GM21515 (cell line): ENCODE results near the gene PBX2.

Experiments
- ATAC-seq: cut with Tn5 transposase; IDR thresholded peaks from one replicate; pipeline ENCODE4 v1.9.1; 2021; ENCODE audit not compliant: unreplicated experiment

Gene PBX2

DNA sequence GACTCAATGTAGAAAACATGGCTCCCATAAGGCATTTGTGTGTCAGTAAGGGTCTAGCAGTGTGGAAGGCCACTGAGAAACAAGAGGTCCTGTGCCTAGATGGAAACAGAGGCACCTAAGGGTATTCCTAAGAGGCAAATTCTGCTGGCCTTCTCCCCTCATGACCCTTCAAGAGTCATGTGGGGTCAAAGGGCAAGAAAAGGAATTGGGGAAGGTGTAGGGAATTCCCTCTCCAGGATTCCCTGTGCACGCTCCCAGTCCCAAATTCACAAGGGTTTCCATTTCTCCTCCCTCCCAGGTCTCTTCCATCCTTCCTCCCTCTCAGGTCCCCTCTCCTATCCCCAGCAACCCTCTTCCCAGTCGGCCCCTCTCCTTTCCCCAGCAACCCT is 14.7 kb downstream of the PBX2 start:
- no peak for ATAC-seq

GRCh38 chr6:32174416-32174815 is 15.6 kb downstream of the PBX2 start:
- no peak for ATAC-seq

GRCh38 chr6:32173051-32173727 is 16.8 kb downstream of the PBX2 start:
- ATAC-seq: no peak

DNA sequence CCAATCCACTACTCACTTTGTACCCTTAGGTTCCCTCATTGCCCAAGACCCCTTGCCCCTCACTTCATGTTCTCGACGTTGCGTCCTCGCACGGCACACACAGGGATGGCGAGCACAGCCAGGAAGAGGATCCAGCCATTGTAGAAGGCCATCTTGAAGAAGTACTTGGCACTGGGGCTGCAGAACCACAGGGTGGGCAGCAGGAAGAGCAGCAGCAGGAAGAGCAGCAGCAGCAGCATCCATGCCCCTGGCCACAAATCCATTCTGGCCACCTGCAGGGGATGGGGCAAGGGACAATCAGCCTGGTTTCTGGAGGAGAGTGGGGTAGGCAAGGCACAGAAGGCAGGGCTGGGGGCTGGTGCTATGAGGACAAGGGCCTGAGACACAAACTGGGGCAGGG is 18.8 kb downstream of the PBX2 start:
- no peak for ATAC-seq

DNA sequence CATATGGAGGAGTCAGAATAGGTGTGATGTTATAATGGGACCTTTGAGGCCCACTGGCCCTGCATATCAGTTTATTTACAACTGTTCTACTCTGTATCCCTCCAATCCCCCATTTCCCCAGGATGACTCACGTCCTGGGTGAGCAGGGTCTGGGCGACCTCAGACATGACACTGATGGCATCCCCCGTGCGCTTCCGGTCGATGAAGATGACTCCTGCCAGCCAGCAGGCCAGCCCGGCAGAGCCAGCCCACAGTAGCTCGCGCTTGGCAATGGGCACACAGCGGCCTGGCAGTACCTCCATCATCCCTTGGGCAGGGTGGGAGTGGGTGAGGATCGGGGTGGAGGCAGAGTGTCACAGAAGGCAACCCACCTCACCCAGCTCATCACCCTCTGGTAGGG is 19.7 kb downstream of the PBX2 start:
- ATAC-seq: no peak

- no peak for ATAC-seq
Observed at GRCh38 chr6:32168807-32169591, 21.0 kb downstream of the PBX2 start.

DNA sequence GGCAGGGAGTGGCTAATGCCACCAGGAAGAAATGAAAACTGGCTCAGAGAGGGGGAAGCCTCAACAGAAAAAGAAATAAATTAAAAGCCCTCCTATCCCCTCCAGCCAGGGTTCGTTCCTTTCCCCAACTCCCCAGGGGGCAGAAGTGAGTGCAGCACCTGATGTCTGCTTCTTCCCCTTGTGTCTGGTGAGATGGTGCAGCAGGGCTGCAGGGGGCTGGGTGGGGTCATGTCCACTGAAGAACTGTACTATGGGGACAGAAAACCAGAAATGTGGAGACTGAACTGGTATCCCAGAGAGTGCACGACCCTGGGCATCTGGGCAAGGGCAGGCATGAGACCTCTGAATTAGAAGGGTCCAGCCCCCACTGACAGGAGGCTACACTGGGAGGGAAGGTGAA is 21.7 kb downstream of the PBX2 start:
- no peak for ATAC-seq

DNA sequence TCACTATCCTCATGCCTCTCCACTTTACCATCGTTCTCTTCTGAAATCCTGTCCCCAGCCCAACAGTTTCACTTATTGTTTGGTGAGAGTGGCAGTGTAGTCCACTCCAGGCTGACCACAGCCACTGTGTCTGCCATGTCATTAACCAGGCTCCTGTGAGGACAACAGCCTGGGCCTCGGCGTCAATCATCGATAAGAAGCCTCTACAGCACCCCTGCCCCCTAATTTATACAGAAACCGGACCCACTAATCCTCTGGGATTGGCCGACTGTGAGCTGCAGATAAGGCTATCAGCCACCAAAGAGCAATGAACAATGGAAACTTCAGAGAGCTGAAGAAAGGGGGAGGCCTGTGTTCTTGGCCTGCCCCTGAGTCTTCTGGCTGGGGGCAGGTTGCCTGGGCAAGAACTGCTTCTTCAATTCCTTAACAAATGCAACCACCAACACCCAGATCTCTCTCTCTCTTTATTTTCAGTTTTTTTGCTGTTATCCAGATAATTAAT is 22.2 kb downstream of the PBX2 start:
- no peak for ATAC-seq

DNA sequence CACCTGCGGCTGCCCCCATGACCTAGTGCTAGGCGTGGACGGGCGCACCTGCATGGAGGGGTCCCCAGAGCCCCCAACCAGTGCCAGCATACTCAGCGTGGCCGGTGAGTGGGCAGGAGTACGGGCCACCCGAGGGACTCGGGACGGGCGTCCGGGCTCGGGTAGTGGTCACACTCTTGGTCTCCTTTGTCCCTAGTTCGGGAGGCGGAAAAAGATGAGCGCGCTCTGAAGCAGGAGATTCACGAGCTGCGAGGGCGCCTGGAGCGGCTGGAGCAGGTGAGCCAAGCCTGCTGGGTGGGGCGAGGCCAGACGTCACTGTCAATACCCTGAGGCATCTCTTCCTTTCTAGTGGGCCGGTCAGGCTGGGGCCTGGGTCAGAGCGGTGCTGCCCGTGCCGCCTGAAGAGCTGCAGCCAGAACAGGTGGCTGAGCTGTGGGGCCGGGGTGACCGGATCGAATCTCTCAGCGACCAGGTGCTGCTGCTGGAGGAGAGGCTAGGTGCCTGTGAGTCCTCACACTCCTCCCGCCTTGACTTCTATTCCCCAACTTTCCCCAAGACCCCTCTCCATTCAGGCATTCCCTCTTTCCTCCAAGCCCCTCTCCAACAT is 22.7 kb downstream of the PBX2 start:
- no peak for ATAC-seq

- ATAC-seq: no peak
Observed at GRCh38 chr6:32166411-32167061, 23.5 kb downstream of the PBX2 start.

DNA sequence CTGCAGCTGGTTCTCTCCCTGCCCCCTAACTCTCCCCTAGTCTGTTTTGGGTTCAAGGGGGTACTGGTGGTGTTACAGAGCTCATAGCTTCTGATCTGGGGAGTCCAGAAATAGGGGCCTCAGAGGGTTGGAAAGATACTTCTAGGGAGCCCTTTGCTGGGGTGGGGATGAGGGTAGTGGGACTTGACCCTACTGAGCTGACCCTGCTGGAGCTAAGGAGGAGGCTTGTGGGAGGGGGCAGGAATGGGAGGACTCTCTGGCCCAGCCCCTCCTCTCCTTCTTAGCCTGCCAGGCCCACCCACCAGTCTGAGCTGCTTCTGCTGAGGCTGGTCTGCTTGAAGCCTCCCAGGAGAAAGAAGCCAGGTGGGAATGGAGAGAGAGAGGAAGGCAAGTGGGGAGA is 25.7 kb downstream of the PBX2 start, which contains the start of gene EGFL8:
Gene EGFL8 (plus strand): TSS at position 301 of the 400 bp plus-strand sequence. CDS start 1,571 bp downstream, outside the sequence.
- ATAC-seq: no peak

DNA sequence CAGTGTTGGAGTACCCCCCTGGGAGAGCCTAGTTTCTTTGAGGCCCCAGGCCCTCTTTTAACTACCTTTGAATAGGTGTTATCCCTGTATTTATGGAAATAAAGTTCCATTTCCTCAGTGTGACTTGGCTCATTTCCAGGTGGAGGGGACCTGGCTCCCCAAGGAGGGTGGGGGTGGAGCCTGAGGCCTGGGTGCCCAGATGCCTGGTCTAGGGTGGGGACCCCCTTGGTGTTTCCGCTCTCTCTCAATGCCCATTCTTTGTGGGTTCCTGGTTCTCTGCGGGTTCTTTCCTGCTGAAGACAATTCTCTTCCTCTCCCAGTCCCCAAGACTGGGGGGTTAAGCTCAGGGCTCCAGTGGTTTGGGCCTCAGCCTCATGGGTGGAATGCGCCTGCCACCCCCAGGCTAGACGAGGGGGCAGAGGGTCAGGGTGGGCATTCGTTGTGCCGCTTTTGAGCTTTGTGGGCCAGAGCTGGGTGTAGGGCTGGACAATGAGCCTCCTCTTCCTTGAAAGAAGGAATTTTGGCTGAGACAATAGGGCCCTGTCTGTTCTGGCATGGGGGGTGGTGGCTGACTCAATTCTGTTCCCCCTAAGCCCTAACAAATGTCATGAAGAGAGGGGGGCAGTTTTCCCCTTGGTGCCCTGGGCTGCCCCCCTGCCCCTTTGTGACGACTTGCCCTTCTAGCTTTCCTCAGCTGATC is 26.3 kb downstream of the PBX2 start:
- no peak for ATAC-seq

DNA sequence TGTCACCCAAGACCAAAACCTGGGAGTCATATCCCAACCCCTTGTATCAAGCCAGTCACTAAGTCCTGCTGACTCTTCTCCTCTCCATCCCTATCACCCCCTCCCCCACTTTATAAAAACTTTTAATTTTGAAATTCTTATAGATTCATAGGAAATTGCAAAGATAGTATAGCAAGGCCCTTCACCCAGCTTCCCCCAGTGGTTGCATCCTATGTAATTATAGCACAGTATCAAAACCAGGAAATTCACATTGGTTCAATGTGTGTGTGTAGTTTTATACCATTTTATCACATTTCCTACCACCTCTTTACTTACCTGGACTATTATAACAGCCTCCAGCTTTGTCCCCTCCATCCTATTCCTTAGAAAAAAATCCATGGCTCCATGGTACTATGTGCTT is 31.9 kb downstream of the PBX2 start:
- no peak for ATAC-seq

DNA sequence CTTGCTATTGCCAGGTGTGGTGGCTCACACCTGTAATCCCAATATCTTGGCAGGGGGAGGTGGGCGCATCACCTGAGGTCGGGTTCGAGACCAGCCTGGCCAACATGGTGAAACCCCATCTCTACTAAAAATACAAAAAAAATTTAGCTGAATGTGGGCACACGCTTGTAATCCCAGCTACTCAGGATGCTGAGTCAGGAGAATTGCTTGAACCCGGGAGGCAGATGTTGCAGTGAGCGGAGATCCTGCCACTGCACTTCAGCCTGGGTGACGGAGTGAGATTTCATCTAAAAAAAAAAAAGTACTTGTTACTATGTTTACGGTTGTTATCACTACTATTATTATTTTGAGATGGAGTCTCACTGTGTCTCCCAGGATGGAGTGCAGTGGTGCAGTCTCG is 33.1 kb downstream of the PBX2 start:
- ATAC-seq: no peak

DNA sequence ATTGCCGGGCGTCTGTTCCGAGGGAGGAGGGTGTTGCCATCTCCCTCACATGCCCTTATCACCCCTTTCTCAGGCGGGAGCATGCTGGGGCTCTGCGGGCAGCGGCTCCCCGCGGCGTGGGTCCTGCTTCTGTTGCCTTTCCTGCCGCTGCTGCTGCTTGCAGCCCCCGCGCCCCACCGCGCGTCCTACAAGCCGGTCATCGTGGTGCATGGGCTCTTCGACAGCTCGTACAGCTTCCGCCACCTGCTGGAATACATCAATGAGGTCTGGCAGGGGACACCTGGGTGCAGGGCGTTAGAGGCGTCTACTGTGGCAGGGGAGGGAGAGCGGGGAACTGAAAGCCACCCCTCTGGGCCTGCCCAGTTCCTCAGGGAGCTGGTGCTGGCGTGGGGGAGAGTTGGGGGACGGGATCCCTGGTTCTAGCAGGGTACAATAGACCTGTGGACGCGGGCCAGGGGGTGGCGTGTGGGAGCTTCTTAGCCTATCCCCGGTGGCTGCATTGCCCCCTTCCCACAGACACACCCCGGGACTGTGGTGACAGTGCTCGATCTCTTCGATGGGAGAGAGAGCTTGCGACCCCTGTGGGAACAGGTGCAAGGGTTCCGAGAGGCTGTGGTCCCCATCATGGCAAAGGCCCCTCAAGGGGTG is 35.4 kb downstream of the PBX2 start:
- ATAC-seq: no peak

DNA sequence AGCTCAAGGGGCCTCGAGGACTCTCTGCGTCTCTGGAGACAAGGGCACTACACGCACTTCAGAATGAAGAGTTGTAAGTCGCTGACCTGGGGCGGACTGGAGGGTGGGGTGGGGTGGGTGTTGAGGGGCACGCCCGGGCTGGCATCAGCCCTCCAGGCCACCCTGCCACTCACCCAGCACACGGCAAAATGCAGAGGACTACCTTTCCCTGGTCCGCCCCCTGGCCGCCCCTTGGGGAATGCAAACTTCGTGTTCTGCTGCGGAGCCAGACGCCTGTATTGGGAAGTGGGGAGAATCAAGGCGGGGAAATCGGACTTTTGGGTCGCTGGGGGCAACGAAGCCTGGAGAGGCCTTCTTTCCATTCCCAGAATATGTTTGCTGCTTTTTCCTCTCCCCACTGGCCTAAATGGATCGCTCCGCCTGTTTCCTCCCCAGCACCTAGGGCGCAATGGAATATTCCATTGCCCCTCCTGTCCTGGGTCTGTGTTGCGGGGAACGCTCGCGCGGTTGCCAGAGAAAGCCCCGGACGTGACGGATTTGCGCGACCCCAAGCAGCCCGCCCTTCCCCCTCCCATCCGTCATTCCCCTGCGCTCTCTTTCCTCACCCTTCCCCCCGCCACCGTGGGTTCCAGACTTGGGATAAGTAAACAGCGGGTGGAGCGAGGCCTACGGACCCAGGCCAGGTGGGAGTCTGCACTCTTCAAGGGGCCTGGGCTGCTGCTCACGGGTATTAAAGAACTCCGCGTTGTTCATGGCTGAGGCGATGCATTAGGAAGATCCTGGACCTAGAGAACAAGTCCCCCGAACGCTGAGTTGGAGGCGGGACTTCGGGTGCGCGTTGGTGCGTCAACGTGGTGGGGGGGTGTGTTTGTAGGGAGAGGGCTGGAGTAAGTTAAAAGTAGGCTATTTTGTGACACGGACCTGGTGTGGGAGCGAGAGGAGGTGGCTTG is 36.2 kb downstream of the PBX2 start, which contains the start of gene PPT2:
Gene PPT2 (plus strand): TSS at position 578 of the 950 bp plus-strand sequence. CDS start 454 bp downstream, outside the sequence.
- ATAC-seq: no peak

DNA sequence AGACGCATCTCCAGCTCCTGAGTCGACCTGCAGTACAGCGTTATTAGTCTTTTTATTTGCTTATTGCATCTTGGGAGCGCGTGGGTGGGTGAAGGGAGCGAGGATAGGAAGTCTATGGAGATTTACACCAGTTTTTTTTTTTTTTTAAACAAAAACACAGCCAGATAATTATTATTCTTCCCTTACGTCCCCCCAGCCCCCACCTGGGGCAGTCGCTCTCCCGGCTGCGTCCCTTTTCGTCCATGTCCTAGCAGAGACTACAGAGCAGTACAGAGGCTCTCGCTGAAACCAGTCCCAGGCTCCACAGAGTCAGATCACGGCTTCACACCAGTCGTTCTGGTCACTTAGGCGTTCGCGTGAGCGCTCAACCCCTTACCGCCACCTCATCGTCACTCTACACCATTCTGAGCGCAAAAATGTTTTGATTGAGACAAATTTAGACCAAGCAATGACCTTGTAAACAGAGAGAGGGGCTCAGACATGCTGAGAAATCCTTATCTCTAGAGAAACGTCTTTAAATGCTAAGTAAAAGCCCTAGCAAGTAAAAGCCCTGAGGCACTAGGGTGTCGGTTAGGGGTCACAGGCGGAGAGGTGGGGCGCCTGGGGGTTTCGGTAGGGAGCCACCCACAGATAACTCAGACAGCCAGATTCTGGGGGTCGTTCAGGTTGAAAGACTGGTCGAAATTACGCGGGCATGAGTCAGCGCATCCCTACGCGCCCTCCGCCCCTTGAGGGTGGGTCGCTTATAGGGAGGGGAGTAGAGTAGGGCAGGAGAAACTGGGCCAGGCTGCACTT is 37.0 kb downstream of the PBX2 start:
- ATAC-seq: no peak
